GM23338 (cell line): ENCODE data around the gene HSP90AB1. TPM values are rescaled to one million over a fixed set of nuclear protein-coding genes. Genes with fewer than 3 reads are reported as not detected.
A peak's percentile ranks its signal among the peaks of the same experiment; 100 is the strongest.

Source experiments
- ATAC-seq: fragments of 200-7000 bp; cut with Tn5 transposase; 3 replicates; pipeline ENCODE4 v1.9.1; 2020
- DNase-seq: peaks from one replicate; pipeline ENCODE4 v3.0.0-alpha.2; 2015; ENCODE audit warnings: low spot score
- H2AFZ ChIP-seq: fragments of 200-600 bp; sonication (generic); 2 replicates; pipeline ENCODE4 v1.8.0; 2016; ENCODE audit warnings: antibody characterized with exemption, mild to moderate bottlenecking, moderate library complexity
- H3F3A ChIP-seq: fragments of 200-600 bp; sonication (generic); replicated peaks from 2 replicates; pipeline ENCODE4 v1.8.0; 2017; ENCODE audit warnings: antibody characterized with exemption, mixed run types, low read depth
- H3K27ac ChIP-seq: fragments of 200-600 bp; sonication (generic); 2 replicates; pipeline ENCODE4 v1.6.1; 2016; ENCODE audit warnings: low read depth
- H3K27me3 ChIP-seq: fragments of 200-600 bp; sonication (generic); 2 replicates; pipeline ENCODE4 v1.8.0; 2016; ENCODE audit warnings: mild to moderate bottlenecking, mixed run types, moderate library complexity; ENCODE audit not compliant: insufficient read depth
- H3K36me3 ChIP-seq: fragments of 200-600 bp; sonication (generic); 2 replicates; pipeline ENCODE4 v1.8.0; 2016; ENCODE audit warnings: mild to moderate bottlenecking; ENCODE audit not compliant: insufficient read depth
- H3K4me1 ChIP-seq: fragments of 200-600 bp; sonication (generic); 2 replicates; pipeline ENCODE4 v1.8.0; 2016; ENCODE audit warnings: mild to moderate bottlenecking, moderate library complexity; ENCODE audit not compliant: insufficient read depth
- H3K4me2 ChIP-seq: fragments of 200-600 bp; sonication (generic); 2 replicates; pipeline ENCODE4 v1.7.1; 2017; ENCODE audit warnings: mixed run types
- H3K4me3 ChIP-seq: fragments of 200-600 bp; sonication (generic); 2 replicates; pipeline ENCODE4 v1.6.1; 2016; ENCODE audit warnings: mixed run types
- H3K79me2 ChIP-seq: fragments of 200-600 bp; sonication (generic); replicated peaks from 2 replicates; pipeline ENCODE4 v1.8.0; 2017; ENCODE audit warnings: mild to moderate bottlenecking; ENCODE audit not compliant: insufficient read depth
- H3K9me2 ChIP-seq: fragments of 200-600 bp; sonication (generic); 2 replicates; pipeline ENCODE4 v1.8.0; 2017; ENCODE audit not compliant: insufficient read depth
- H4K20me1 ChIP-seq: fragments of 200-600 bp; sonication (generic); replicated peaks from 2 replicates; pipeline ENCODE4 v1.8.0; 2017; ENCODE audit warnings: mild to moderate bottlenecking; ENCODE audit not compliant: insufficient read depth
- H3K27ac Mint-ChIP-seq: 2 replicates; pipeline ENCODE4 v1.8.0; 2020; ENCODE audit warnings: inconsistent platforms, mild to moderate bottlenecking, moderate library complexity, mixed read lengths
- H3K27me3 Mint-ChIP-seq: 3 replicates; pipeline ENCODE4 v1.8.0; 2022; ENCODE audit warnings: low read depth, mild to moderate bottlenecking, moderate library complexity, mixed read lengths, inconsistent platforms; ENCODE audit not compliant: insufficient read depth, poor library complexity
- H3K36me3 Mint-ChIP-seq: 3 replicates; pipeline ENCODE4 v1.8.0; 2021; ENCODE audit warnings: low read depth, mild to moderate bottlenecking, inconsistent platforms, moderate library complexity, mixed read lengths
- H3K4me1 Mint-ChIP-seq: 3 replicates; pipeline ENCODE4 v1.8.0; 2020; ENCODE audit warnings: mild to moderate bottlenecking, inconsistent platforms, mixed read lengths
- H3K4me3 Mint-ChIP-seq: 3 replicates; pipeline ENCODE4 v1.8.0; 2021; ENCODE audit warnings: moderate library complexity, mild to moderate bottlenecking, inconsistent platforms, mixed read lengths
- H3K9me3 Mint-ChIP-seq: 3 replicates; pipeline ENCODE4 v1.8.0; 2020; ENCODE audit warnings: moderate library complexity, mild to moderate bottlenecking, inconsistent platforms, mixed read lengths
- CREB1 ChIP-seq: fragments of 250-450 bp; sonication (Bioruptor Pico); IDR thresholded peaks from 2 replicates; pipeline ENCODE4 v1.5.0; 2020; ENCODE audit warnings: low read depth, mild to moderate bottlenecking, moderate library complexity
- CTCF ChIP-seq, 2 experiments: fragments of 200-600 bp in 1 of 2; sonication (generic) in 1 of 2; conservative IDR thresholded peaks; 2 replicates each; pipeline versions ENCODE4 v1.5.1 to v1.6.1; 2016 to 2017; ENCODE audit warnings: antibody characterized with exemption in 2 of 2, low read depth in 2 of 2, mild to moderate bottlenecking in 2 of 2, moderate library complexity in 1 of 2
- ETS1 ChIP-seq: IDR thresholded peaks from 2 replicates; pipeline ENCODE4 v1.6.1; 2016; ENCODE audit warnings: antibody characterized with exemption
- EZH2phosphoT487 ChIP-seq: fragments of 200-600 bp; sonication (generic); IDR thresholded peaks from one replicate; pipeline ENCODE4 v1.8.1; 2018; ENCODE audit warnings: antibody characterized with exemption; ENCODE audit not compliant: unreplicated experiment
- JUNB ChIP-seq: IDR thresholded peaks from one replicate; pipeline ENCODE4 v1.6.1; 2016; ENCODE audit warnings: antibody characterized with exemption; ENCODE audit not compliant: unreplicated experiment
- STAT1 ChIP-seq: IDR thresholded peaks from one replicate; pipeline ENCODE4 v1.6.1; 2016; ENCODE audit warnings: antibody characterized with exemption; ENCODE audit not compliant: unreplicated experiment
- ZNF114 ChIP-seq: fragments of 250-450 bp; sonication (Bioruptor Pico); IDR thresholded peaks from 2 replicates; pipeline ENCODE4 v1.5.0; 2020; ENCODE audit warnings: mild to moderate bottlenecking, moderate library complexity
- ZNF331 ChIP-seq: fragments of 250-450 bp; sonication (Bioruptor Pico); IDR thresholded peaks from 2 replicates; pipeline ENCODE4 v1.5.0; 2020; ENCODE audit warnings: low read depth, mild to moderate bottlenecking, moderate library complexity
- ZNF462 ChIP-seq: fragments of 250-450 bp; sonication (Bioruptor Pico); IDR thresholded peaks from 2 replicates; pipeline ENCODE4 v1.5.0; 2020; ENCODE audit warnings: mild to moderate bottlenecking, moderate library complexity
- polyA plus RNA-seq: library from polyadenylated mRNA; unstranded; fragments of >200 nt; fragmentation: Nextera tagmentation; extraction: Ambion mirVana; gene quantifications from 2 replicates; pipeline ENCODE4 v1.2.1, GENCODE V29; 2016
- total RNA-seq: library from RNA; depleted of rRNA; stranded (reverse); fragments of >200 nt; shearing (Covaris generic); gene quantifications from 2 replicates; pipeline ENCODE4 v1.2.3, GENCODE V29; 2014

Gene HSP90AB1
- total and polyA plus RNA-seq, 2 experiments from 2014 or later: 1,425 to 2,361 TPM

- DNase-seq: peak; percentile 91
- no peak overlapping the region for H3K4me3 ChIP-seq
- Mint-ChIP-seq H3K4me1 (peaks cover 43% of the 10 kb centered on the region), H3K9me3 (no peaks in the 10 kb centered on the region; the same call in 2 of the 3 replicates), H3K4me3 (no peak overlapping the region; the same call in 2 of the 3 replicates), H3K27ac (peak overlapping the region; percentile 90), H3K36me3 (peaks cover 67% of the 10 kb centered on the region), H3K27me3 (peaks cover 27% of the 10 kb centered on the region)
- H3K27ac ChIP-seq: peak overlapping the region; percentile 95
- H3K9me2 ChIP-seq: no peaks in the 10 kb centered on the region
- H3K4me1 ChIP-seq: peaks cover 19% of the 10 kb centered on the region; the same call in 1 of the 2 replicates
- TF ChIP-seq CTCF (conservative IDR thresholded peaks at IDR 0.05; ENCODE audit: low read depth in 2 of 2) (peak; percentile 67 to 77), ZNF331 (CRISPR knock-in tag) (no peak)
- peak; percentile 74 for ATAC-seq
- peaks cover 4% of the 10 kb centered on the region; the same call in 1 of the 2 replicates for H3K36me3 ChIP-seq
- H3K4me2 ChIP-seq: peak overlapping the region; percentile 59; the same call in 1 of the 2 replicates
- peaks cover 11% of the 10 kb centered on the region for H4K20me1 ChIP-seq
- H3K27me3 ChIP-seq: 0 out of 2 replicates have a peak, but pooled peaks cover 9% of the 10 kb centered on the region
- H3K79me2 ChIP-seq: no peaks in the 10 kb centered on the region
- no peak overlapping the region for H2AFZ ChIP-seq
- H3F3A ChIP-seq: peaks cover 27% of the 10 kb centered on the region
These were observed 12.5 kb upstream of the HSP90AB1 start for GRCh38 chr6:44234101-44235025.

GRCh38 chr6:44235269-44235668, 11.6 kb upstream of the HSP90AB1 start:
- peaks cover 4% of the 10 kb centered on the region; the same call in 1 of the 2 replicates for H3K36me3 ChIP-seq
- no peak for DNase-seq
- H4K20me1 ChIP-seq: peaks cover 6% of the 10 kb centered on the region; the same call in 1 of the 2 replicates
- 0 out of 2 replicates have a peak, but pooled peaks cover 11% of the 10 kb centered on the region for H3K27me3 ChIP-seq
- H3K9me2 ChIP-seq: no peaks in the 10 kb centered on the region
- Mint-ChIP-seq H3K27ac (0 out of 2 replicates have a peak overlapping the region, but pooled peaks have one; percentile 10), H3K27me3 (peaks cover 23% of the 10 kb centered on the region), H3K4me3 (peak overlapping the region; percentile 6; the same call in 1 of the 3 replicates), H3K4me1 (peaks cover 43% of the 10 kb centered on the region), H3K9me3 (no peaks in the 10 kb centered on the region; the same call in 2 of the 3 replicates), H3K36me3 (peaks cover 59% of the 10 kb centered on the region)
- no peak overlapping the region for H3K4me2 ChIP-seq
- H3K79me2 ChIP-seq: no peaks in the 10 kb centered on the region
- peak overlapping the region; percentile 0; the same call in 1 of the 2 replicates for H3K27ac ChIP-seq
- no peak overlapping the region for H3K4me3 ChIP-seq
- H2AFZ ChIP-seq: no peak overlapping the region
- peaks cover 27% of the 10 kb centered on the region for H3F3A ChIP-seq
- H3K4me1 ChIP-seq: peaks cover 19% of the 10 kb centered on the region; the same call in 1 of the 2 replicates
- ATAC-seq: no peak
- TF ChIP-seq ETS1: no peak
- TF ChIP-seq STAT1: no peak
- no peak for TF ChIP-seq JUNB
- no peak for TF ChIP-seq ZNF114 (CRISPR knock-in tag)
- no peak for TF ChIP-seq EZH2phosphoT487
- TF ChIP-seq CREB1 (CRISPR knock-in tag): no peak
- TF ChIP-seq ZNF462 (CRISPR knock-in tag): no peak
